Activated CD4-positive, alpha-beta T cell treated with anti-CD3 and anti-CD28 coated beads, Interleukin-2, Interleukin-6, amounts not matched to agents 100 ng/mL and 50 ng/mL, durations not matched to agents 16 hours and 8 hours (primary cell): ENCODE data around the gene LONRF2.
A peak's percentile ranks its signal among the peaks of the same experiment; 100 is the strongest.

ENCODE experiments used
- DNase-seq: peaks from one replicate; pipeline ENCODE4 v3.0.0-alpha.2; 2020

The LONRF2 gene

DNA sequence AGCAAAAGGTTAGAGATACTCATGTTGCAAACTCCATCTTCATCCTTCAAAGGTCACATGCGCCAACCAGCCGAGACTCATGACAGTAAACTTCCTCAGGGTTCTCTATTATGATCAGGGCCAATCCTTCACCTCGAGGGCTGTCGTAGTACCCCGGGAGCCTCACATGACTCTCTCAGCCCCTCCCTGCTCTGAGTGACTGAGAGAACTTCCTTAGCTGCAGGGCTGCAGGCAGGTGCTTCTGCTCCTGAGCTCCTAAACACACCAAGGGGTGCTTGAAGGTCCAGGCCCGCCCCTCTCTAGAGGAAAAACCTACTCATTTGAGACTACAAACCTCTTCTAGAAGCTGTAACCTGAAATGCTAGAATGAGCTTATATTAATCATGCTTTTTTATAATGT is 48.2 kb downstream of the LONRF2 start:
- DNase-seq = no peak

DNA sequence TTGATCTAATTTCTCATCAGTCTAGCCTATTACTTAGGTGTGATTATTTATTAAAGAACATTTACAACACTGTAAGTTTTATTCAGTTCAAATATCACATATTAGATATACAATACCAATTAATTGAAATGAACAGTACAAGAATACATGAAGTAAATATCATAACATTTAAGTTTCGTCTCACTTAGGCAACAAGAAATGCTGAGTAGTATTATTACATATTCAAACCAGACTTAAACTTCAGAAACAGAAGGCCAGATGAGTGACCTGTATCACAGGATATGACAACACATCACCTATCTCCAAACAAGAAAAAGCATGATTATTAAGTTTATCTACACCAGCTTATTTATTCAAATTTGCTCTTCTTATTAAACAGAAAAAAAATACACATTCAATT is 48.9 kb downstream of the LONRF2 start:
- DNase-seq = no peak

DNA sequence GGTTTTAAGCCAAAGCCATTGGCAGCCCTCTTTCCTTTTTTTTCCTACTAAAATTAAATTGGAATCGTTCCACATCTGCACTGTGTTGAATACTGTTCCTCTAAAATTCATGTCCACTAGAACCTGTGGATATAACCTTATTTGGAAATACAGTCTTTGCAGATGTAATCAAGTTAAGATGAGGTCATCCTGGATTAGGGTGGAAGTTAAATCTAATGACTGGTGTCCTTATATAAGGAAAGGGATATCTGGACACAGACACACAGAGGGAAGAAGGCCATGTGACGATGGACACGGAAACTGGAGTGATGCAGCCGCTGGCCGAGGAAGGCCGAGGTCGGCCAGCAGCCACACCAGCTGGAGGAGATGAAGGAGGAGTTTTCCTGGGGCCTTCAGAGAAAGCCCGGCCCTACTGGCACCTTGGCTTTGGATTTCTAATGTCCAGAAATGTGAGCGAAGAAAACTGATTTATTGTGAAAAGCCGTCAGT is 49.4 kb downstream of the LONRF2 start:
- DNase-seq = no peak

- no peak for DNase-seq
These were observed 51.1 kb downstream of the LONRF2 start for GRCh38 chr2:100271210-100271609.

GRCh38 chr2:100270381-100271146 is 51.7 kb downstream of the LONRF2 start:
- no peak for DNase-seq

GRCh38 chr2:100269889-100270288 is 52.4 kb downstream of the LONRF2 start:
- no peak for DNase-seq

DNA sequence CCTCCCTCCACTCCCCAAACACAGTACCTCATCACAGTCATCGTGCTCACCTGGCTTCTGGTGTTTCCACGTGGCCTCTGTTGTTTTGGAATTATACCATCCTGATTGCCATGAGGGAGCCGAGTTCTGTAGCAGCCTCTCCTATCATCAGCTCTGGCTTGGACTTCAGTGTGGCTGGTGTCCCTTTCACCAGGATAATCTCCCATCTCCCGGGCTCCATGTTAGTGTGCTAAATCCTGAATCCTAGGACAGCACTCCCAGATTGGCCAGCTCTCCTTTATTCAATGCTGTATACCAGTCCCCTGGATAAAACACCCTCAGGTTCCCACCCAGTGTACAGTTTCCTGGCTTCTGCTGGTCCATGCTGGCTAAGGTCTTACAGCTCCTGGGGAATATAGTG is 53.3 kb downstream of the LONRF2 start:
- DNase-seq = no peak

GRCh38 chr2:100267751-100268150 is 54.5 kb downstream of the LONRF2 start:
- DNase-seq = no peak

DNA sequence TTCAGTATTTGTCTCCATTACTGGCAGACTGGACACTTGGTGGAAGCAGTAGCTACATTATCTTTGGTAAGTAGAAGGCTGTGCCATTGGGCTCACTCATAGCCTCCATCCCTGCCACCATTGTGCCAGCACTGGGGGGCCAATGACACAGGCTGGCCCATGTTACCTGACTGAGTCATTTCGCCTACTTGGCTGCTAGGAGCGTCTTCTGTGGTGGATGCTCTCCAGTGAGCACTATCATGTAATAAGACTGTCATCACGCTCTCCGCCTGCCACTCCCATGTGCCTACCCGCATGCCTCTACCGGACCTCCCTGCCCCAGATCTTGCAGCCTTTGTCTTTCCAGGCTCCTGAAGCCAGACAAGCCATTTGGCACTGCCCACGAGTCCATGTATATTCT is 56.2 kb downstream of the LONRF2 start:
- no peak for DNase-seq

DNA sequence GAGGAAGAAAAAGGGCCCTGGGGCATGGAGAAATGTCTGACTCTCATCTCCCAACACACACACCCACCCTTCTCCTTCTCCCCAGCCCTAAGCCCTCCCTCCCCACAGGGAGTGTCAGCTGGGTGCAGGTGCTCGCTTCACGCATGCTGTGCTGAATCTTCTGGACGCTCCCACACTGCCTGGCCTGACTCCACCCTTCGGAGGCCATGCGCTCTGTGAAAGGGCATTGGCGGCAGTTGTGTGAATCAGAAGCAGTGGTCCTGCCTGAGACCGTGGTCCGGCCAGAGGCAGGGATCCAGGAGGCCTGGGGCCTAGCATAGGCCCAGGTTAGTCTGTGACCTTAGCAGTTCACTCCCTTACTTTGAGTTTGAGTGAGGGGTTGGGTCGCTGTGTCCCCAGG is 57.1 kb downstream of the LONRF2 start:
- DNase-seq = no peak

- DNase-seq = no peak
These were observed 57.6 kb downstream of the LONRF2 start for GRCh38 chr2:100264651-100265050.

DNA sequence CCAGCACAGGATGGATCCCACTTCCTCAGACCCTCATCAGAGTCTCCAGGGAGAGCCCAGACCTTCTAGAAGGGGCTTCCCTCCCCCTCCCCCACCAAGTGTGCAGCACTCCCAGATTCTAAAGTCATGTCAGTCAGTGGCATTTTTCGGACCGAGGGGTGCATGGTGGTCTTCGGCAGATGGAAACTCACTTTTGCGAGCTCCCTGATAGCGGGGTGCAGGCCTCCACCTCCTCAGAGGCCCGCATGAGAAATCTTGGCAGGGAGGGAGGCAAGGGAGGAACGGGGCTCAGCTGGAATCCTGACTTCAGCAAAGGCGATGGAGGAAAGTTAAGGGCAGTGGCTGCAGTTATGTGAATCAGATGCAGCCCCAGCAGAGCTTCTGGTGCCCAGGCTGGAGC is 58.2 kb downstream of the LONRF2 start:
- DNase-seq = no peak

DNA sequence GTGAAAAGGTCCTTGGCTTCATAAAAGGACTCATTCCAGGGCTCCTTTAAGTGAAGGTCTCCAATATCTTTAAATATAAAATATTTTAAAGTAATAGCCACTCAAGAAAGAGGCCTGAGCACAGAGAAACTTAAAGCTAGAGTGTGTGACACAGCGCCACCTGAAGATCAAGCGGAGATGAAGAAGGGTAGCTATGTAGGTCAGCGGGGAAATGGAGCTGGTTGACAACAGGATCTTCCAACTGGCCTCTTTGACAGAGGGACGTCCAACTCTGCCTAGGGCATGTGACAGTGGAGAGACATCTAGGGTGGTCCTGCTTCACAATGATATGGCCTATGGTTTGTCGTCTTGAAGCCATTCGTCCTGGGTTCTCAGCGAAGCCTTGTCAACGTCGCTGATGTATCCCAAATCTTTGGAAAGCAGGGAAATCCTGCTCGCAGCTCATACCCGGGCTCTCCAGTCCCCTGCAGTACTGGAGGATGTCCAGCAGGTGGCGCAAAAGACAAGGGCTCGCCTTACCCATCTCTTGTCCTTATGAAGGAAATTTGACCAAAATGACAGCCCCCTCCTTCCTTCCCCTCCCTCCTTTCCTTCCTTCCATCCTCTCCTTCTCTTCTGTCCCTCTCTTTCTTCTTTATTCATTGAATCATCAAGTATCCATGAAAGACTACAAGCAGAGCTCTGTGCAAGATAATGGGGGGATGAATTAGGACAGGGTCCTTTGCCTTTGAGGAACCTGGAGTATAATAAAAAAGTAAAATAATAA is 59.6 kb downstream of the LONRF2 start:
- DNase-seq = peak; percentile 74

GRCh38 chr2:100262046-100262445 is 60.3 kb downstream of the LONRF2 start:
- no peak for DNase-seq

GRCh38 chr2:100260712-100261620 is 61.3 kb downstream of the LONRF2 start:
- DNase-seq = peak; percentile 13

DNA sequence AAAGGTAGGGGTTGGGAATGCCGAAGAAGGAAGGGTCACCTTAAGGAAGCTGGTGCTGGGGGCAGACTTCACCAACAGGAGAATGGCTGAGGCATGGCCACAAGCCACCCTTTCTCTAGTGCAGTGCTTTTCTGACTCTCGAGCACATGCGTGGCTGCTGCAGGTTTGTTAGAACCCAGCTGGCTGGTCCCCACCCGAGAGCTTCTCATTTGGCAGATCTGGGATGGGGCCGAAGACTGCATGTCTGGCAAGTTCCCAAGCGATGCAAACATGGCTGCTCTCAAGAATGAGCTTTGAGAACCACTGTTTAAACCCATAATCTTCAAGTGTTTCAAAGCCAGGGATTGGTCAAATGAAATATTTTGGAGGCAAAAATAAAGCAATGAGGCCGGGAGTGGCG is 63.2 kb downstream of the LONRF2 start:
- DNase-seq = no peak

- no peak for DNase-seq
These were observed 64.4 kb downstream of the LONRF2 start for GRCh38 chr2:100257939-100258338.

DNA sequence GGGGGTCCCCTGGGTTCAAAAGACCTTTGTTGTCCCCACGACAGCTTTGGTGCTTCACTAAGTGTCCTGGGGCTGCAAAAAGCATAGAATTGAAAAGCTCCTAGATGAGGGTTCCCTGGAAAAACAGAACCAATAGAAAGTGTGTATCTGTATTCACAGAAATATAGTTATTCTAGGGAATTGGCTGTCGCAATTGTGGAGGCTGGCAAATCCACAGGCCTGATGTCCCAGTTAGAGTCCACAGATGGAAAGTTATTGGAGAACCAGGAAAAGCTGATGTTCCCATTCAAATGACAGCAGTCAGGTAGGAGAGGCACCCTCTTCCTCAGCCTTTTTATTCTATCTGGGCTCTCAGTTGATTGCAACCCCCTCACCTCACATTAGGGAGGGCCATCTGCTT is 65.5 kb downstream of the LONRF2 start:
- DNase-seq = no peak

DNA sequence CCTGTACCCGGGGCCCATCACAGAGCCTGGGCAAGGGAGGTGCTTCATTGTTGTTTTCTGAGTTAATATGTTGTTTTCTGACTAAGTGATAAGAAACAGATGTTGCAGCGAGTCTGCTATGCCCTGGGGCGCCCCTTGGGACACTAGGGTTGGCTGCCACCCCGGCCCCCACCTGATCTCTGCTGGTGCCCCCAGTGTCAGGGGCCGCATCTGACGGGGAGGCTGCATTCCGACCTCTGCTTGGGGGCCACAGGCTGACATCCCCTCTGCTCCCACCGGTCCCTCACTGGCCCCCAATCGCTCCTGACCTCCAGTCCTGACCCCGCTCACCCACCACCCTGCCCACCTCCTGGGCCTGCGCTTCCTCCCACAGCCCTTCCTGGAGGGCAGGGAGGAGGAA is 65.9 kb downstream of the LONRF2 start:
- DNase-seq = no peak

- DNase-seq = no peak
These were observed 67.6 kb downstream of the LONRF2 start for GRCh38 chr2:100254646-100255210.

- DNase-seq = no peak
These were observed 68.5 kb downstream of the LONRF2 start for GRCh38 chr2:100253786-100254185.

DNA sequence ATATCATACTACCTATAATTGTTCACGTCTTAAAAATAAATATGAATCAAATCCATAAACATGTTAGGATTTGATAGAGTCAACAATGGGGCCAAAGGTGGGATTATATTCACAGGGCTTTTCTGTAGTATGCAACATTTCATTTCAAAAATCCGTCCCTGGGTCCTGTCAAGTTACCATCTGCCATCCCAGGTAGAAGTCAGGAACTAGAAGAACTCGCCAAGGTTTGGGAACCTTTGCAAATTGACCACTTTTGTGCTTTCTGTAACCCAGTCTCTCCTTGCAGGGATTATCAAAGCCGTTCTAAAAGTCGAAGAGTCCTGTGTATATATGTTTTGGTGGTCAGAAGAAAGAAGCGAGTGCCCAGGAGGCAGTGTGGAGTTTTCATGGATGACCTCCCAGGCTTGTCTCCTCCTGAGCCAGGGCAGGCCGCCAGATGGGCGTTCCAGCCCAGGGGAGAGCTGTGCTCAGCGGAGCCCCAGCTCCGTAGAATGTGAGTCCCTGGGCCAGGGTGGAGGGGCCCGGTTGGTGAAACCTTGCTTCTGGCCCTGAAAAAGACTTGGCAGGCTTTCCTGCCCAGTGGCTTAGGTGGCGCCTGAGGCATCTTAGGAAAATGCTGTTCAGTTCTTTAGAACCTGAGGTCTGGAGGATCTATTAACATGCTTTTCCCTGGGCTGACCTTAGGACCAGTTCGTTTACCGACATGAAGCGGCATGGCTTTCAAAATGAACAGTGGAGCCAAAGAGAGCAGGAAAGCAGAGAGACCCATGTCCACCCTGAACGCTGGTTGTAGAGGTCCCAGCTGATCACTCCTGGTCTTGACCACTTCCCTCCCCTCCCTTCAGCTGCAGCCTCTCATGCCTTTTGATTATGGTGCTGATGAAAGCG is 69.2 kb downstream of the LONRF2 start:
- DNase-seq = no peak
